ENCODE results near the gene PLP2.

Gene PLP2

GRCh38 chrX:49177873-49178480, 6.3 kb downstream of the PLP2 start:
- H3F3A ChIP-seq (ENCODE audit: insufficient read depth, low read length), result no peaks in the 10 kb centered on the region
- TF ChIP-seq CTCF (IDR thresholded peaks at IDR 0.05; ENCODE audit: low read length), result no peak
- no peak for TF ChIP-seq EZH2 (IDR thresholded peaks at IDR 0.05; ENCODE audit: borderline replicate concordance, low read length)
- H3K9ac ChIP-seq (ENCODE audit: low read length), result no peak overlapping the region
- no peak overlapping the region for H3K4me3 ChIP-seq (ENCODE audit: low read depth, low read length, poor library complexity, severe bottlenecking)
- no peaks in the 10 kb centered on the region for H3K9me3 ChIP-seq (ENCODE audit: low read length)
- peaks cover 6% of the 10 kb centered on the region for H3K4me1 ChIP-seq (ENCODE audit: insufficient read depth, low read length, severe bottlenecking)
- no peak overlapping the region for H3K27ac ChIP-seq (ENCODE audit: low read depth, low read length, poor library complexity, severe bottlenecking)
- H3K36me3 ChIP-seq (ENCODE audit: insufficient read depth, low read length), result peaks cover 63% of the 10 kb centered on the region
- no peaks in the 10 kb centered on the region for H3K9me2 ChIP-seq (ENCODE audit: low read depth, low read length)
- H4K20me1 ChIP-seq (ENCODE audit: insufficient read depth, low read length), result no peaks in the 10 kb centered on the region
- no peak overlapping the region for H3K4me2 ChIP-seq (ENCODE audit: low read length)
- no peaks in the 10 kb centered on the region for H3K79me2 ChIP-seq (ENCODE audit: insufficient read depth, low read length)
- H2AFZ ChIP-seq (ENCODE audit: low read length), result no peak overlapping the region
- no peaks in the 10 kb centered on the region for H3K27me3 ChIP-seq (ENCODE audit: insufficient read depth, low read length)

GRCh38 chrX:49178537-49178936, 6.8 kb downstream of the PLP2 start:
- Histone ChIP-seq H3K27ac (ENCODE audit: low read depth, low read length, poor library complexity, severe bottlenecking) (no peak overlapping the region), H3K4me3 (ENCODE audit: low read depth, low read length, poor library complexity, severe bottlenecking) (no peak overlapping the region), H3K4me2 (ENCODE audit: low read length) (no peak overlapping the region), H3K36me3 (ENCODE audit: insufficient read depth, low read length) (peaks cover 64% of the 10 kb centered on the region), H3F3A (ENCODE audit: insufficient read depth, low read length) (no peaks in the 10 kb centered on the region), H4K20me1 (ENCODE audit: insufficient read depth, low read length) (no peaks in the 10 kb centered on the region), H2AFZ (ENCODE audit: low read length) (no peak overlapping the region), H3K79me2 (ENCODE audit: insufficient read depth, low read length) (no peaks in the 10 kb centered on the region), H3K9me3 (ENCODE audit: low read length) (no peaks in the 10 kb centered on the region), H3K27me3 (ENCODE audit: insufficient read depth, low read length) (no peaks in the 10 kb centered on the region), H3K9ac (ENCODE audit: low read length) (no peak overlapping the region), H3K9me2 (ENCODE audit: low read depth, low read length) (no peaks in the 10 kb centered on the region), H3K4me1 (ENCODE audit: insufficient read depth, low read length, severe bottlenecking) (peaks cover under 1% of the 10 kb centered on the region)
- TF ChIP-seq EZH2 (IDR thresholded peaks at IDR 0.05; ENCODE audit: borderline replicate concordance, low read length) (no peak), CTCF (IDR thresholded peaks at IDR 0.05; ENCODE audit: low read length) (no peak)

GRCh38 chrX:49179358-49179757, 7.7 kb downstream of the PLP2 start:
- Histone ChIP-seq H3K27ac (ENCODE audit: low read depth, low read length, poor library complexity, severe bottlenecking) (no peak overlapping the region), H3K9me2 (ENCODE audit: low read depth, low read length) (no peaks in the 10 kb centered on the region), H3K9me3 (ENCODE audit: low read length) (no peaks in the 10 kb centered on the region), H3K36me3 (ENCODE audit: insufficient read depth, low read length) (peaks cover 63% of the 10 kb centered on the region), H3K4me3 (ENCODE audit: low read depth, low read length, poor library complexity, severe bottlenecking) (no peak overlapping the region), H3K4me2 (ENCODE audit: low read length) (no peak overlapping the region), H3K4me1 (ENCODE audit: insufficient read depth, low read length, severe bottlenecking) (no peaks in the 10 kb centered on the region), H2AFZ (ENCODE audit: low read length) (no peak overlapping the region), H3F3A (ENCODE audit: insufficient read depth, low read length) (no peaks in the 10 kb centered on the region), H3K9ac (ENCODE audit: low read length) (no peak overlapping the region), H3K79me2 (ENCODE audit: insufficient read depth, low read length) (no peaks in the 10 kb centered on the region), H4K20me1 (ENCODE audit: insufficient read depth, low read length) (no peaks in the 10 kb centered on the region), H3K27me3 (ENCODE audit: insufficient read depth, low read length) (no peaks in the 10 kb centered on the region)
- no peak for TF ChIP-seq CTCF (IDR thresholded peaks at IDR 0.05; ENCODE audit: low read length)
- no peak for TF ChIP-seq EZH2 (IDR thresholded peaks at IDR 0.05; ENCODE audit: borderline replicate concordance, low read length)

Data from OCI-LY1 (cell line).